AG09319 (cell line): ENCODE results near the gene ASPSCR1.
"Not testable (repeated sequence)": the region's sequence is repeated elsewhere in the genome, so short reads cannot be mapped to it uniquely, and the experiment has no call there.

Experiments used
- DNase-seq: peaks from one replicate; pipeline ENCODE4 v3.0.0-alpha.2; 2010; ENCODE audit warnings: low read depth; ENCODE audit errors: extremely low read depth
- CTCF ChIP-seq: IDR thresholded peaks from 2 replicates; pipeline ENCODE4 v1.5.1; 2011; ENCODE audit warnings: low read depth, mild to moderate bottlenecking, inconsistent platforms, low read length, moderate library complexity

Gene ASPSCR1

DNA sequence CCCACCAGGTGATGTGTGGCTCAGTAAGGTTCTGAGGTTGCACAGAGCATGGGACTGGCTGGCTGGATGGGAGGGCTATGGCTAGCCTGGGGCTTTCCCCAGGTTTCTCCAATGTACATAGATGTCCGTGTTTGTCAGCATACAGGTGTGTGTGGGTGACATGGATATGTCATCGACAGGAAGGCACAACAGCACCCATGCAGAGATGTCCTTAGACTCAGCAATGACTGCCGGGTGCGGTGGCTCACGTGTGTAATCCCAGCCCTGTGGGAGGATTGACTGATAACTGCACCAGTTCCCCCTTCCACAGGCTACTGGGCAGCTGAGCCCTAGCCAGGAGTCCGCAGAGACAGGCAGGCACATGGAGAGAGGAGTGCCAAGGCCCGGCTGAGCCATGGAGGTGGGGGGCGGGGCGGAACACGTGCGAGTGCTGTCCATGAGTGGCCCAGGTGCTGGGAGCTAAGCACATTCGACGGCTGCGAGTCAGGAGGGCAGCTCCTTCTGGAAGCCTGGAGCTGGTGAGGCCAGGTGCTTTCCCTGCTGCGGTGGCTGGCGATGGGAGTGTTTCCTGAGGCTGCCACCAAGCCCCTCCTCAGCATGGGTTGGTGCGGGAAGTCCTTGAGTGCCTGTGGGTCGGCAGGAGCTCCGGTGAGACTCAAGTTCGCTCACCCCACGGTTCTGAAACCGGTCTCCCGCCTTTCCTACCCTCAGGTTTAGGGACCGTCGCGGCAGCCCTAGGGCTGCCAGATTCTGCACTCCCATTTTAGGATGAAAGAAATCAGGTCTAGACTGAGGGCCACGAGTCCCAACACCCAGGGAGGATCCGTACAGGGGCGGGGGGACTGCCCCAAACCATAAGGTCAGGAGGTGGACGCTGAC, 858 bp upstream of the ASPSCR1 start:
- no peak for DNase-seq
- TF ChIP-seq CTCF = no peak

DNA sequence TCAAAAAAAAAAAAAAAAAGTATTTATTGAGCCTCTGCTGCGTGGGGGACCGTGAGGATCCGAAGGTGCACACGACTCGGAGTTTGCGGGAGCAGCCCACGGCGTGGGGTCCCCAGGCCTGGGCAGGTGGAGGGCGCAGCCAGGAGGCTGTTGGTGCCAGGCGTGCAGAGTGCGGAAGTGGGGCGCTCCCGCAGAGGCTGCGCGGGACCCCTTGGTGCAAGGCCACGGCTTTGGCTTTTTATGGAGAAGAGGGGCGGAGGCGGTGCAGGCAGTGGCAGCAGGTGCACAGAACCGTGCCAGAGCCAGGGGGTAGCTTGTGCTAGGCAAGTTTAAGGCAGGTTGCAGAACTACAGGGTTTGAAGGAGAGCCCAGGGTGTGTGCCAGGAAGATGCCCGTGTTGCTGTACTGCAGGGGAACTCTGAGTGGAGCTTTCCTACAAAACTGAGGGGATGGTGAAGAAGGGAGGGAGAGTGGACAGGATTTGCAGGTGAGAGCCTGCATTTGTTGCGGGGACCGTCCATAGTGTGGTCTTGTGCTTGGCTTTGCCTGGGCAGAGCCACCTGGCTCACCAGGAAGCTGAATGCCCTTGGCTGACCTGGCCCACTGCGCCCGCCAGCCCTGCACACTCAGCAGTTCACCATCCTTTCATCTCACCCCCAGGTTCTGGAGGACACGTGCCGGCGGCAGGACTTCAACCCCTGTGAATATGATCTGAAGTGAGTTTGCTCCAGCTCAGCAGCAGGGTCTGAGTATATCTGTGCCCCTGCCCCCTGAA, 1.3 kb downstream of the ASPSCR1 start:
- TF ChIP-seq CTCF = no peak
- DNase-seq = no peak

DNA sequence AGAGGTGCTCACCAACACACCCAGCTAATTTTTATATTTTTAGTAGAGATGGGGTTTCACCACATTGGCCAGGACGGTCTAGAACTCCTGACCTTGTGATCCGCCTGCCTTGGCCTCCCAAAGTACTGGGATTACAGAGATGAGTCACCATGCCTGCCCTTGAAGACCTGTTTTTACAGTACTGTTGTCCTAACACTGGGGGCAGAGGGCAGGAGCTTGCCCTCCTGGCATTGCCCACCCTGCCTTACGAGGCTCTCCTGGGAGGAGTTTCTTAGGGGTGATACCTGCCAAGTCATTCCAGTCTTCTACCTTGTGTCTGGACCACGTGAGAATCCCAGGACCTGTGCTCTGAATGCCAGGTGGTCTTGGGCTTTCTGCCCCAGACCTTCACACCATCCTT, 2.7 kb downstream of the ASPSCR1 start:
- DNase-seq = no peak
- TF ChIP-seq CTCF = no peak

DNA sequence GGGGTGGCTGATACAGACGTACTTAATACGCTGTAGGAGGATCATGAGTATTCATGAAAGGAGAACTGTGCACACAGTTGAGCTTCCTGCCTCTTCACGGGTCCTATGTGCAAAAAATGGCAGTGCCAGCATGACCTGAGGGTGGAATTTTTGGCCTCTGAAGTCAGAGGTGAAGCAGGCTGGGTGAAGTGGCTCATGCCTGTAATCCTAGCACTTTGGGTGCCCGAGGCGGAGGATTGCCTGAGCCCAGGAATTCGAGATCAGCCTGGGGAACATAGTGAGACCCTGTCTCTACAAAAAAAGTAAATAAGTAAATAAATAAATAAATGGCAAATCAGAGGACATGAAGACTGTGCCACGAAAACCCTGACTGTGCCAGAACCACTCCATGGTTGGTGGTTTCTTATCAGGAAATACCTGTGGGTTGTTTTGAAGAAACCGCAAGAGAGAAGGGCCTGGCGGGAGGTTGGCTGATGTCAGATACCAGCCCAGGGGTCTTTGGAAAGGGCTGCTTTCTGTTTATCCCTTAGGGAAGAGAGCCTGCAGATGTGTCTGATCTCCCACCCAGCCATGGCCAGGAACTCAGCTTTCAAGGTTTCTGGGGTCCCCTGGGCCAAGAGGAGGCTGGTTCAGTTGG, 3.4 kb downstream of the ASPSCR1 start:
- TF ChIP-seq CTCF = no peak

DNA sequence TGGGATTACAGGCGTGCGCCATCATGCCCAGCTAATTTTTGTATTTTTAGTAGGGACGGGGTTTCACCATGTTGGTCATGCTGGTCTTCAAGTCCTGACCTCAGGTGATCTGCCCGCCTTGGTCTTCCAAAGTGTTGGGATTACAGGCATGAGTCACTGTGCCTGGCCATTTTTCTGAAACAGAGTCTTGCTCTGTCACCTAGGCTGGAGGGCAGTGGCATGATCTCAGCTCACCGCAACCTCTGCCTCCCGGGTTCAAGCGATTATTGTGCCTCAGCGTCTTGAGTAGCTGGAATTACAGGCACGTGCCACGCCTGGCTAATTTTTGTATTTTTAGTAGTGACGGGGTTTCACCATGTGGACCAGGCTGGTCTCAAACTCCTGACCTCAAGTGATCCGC, 4.1 kb downstream of the ASPSCR1 start:
- not testable (repeated sequence) for DNase-seq

More for the DNA sequence above, 3.4 kb downstream of the ASPSCR1 start:
- DNase-seq = no peak

DNA sequence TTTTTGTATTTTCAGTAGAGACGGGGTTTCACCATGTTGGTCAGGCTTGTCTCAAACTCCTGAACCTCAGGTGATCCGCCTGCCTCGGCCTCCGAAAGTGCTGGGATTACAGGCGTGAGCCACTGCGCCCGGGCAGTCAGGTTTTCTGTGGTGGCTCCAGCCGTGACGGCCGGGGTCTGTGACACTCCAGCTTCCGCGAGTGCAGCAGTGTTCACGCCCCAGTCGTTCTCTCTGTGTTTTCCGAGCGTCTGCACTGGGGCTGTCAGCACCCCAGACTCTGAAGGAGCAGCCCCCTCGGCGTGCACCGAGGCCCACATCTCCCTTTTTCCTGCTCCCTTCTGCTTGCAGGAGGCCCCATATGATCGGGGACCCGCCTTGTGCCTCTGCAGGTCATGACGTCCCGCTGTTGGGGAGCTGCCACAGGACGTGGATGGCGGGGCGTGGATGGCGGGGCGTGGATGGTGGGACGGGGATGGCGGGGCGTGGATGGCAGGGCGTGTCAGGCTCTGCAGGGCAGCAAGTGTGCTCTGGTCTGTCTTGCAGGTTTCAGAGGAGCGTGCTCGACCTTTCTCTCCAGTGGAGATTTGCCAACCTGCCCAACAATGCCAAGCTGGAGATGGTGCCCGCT, 5.7 kb downstream of the ASPSCR1 start:
- no peak for DNase-seq
- TF ChIP-seq CTCF = no peak

- DNase-seq = no peak
- no peak for TF ChIP-seq CTCF
These were observed 6.4 kb downstream of the ASPSCR1 start for GRCh38 chr17:81983639-81984373.
